Breast epithelium (tissue), 3 donors: ENCODE measurements around the gene MYO3B.

Source experiments
- POLR2AphosphoS5 ChIP-seq, 3 donors: sonication (generic); formaldehyde crosslinking; IDR thresholded peaks; one replicate each; pipeline ENCODE4 v1.6.1; 2017; ENCODE audit warnings: antibody characterized with exemption in 3 of 3
- TF ChIP-seq, protein P1 (sequence below), 3 donors: fragments of 450-650 bp; IDR thresholded peaks; one replicate each; pipeline ENCODE4 v1.5.1; 2016 to 2017; ENCODE audit warnings: antibody characterized with exemption in 3 of 3, mild to moderate bottlenecking in 3 of 3, moderate library complexity in 3 of 3

- TF ChIP-seq, protein P1, sequence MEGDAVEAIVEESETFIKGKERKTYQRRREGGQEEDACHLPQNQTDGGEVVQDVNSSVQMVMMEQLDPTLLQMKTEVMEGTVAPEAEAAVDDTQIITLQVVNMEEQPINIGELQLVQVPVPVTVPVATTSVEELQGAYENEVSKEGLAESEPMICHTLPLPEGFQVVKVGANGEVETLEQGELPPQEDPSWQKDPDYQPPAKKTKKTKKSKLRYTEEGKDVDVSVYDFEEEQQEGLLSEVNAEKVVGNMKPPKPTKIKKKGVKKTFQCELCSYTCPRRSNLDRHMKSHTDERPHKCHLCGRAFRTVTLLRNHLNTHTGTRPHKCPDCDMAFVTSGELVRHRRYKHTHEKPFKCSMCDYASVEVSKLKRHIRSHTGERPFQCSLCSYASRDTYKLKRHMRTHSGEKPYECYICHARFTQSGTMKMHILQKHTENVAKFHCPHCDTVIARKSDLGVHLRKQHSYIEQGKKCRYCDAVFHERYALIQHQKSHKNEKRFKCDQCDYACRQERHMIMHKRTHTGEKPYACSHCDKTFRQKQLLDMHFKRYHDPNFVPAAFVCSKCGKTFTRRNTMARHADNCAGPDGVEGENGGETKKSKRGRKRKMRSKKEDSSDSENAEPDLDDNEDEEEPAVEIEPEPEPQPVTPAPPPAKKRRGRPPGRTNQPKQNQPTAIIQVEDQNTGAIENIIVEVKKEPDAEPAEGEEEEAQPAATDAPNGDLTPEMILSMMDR (IDR thresholded peaks at IDR 0.05), result no peak
- TF ChIP-seq POLR2AphosphoS5 (IDR thresholded peaks at IDR 0.05), result no peak
Observed at GRCh38 chr2:170567429-170567828, 389.5 kb downstream of the MYO3B start.
